Endodermal cell (in vitro differentiated cells): ENCODE data around the gene RGS5. TPM values are rescaled to one million over a fixed set of nuclear protein-coding genes. Genes with fewer than 3 reads are reported as not detected.

Source experiments
- DNase-seq: peaks from one replicate; pipeline ENCODE4 v3.0.0-alpha.2; 2017
- H3K27ac ChIP-seq: 2 replicates; pipeline ENCODE4 v1.5.1; 2013; ENCODE audit warnings: mild to moderate bottlenecking, low read depth, low read length, moderate library complexity
- H3K27me3 ChIP-seq: 2 replicates; pipeline ENCODE4 v1.6.1; 2013; ENCODE audit warnings: mild to moderate bottlenecking, low read length, moderate library complexity; ENCODE audit not compliant: insufficient read depth, control insufficient read depth, poor library complexity, severe bottlenecking
- H3K36me3 ChIP-seq: 2 replicates; pipeline ENCODE4 v1.7.0; 2013; ENCODE audit warnings: mild to moderate bottlenecking, low read length, moderate library complexity; ENCODE audit not compliant: control insufficient read depth, insufficient read depth
- H3K4me1 ChIP-seq: one replicate; pipeline ENCODE4 v1.7.0; 2013; ENCODE audit warnings: low read length; ENCODE audit not compliant: control insufficient read depth, insufficient read depth
- H3K4me3 ChIP-seq: 2 replicates; pipeline ENCODE4 v1.5.1; 2013; ENCODE audit warnings: mild to moderate bottlenecking, low read length, moderate library complexity
- H3K9ac ChIP-seq: 2 replicates; pipeline ENCODE4 v1.6.1; 2013; ENCODE audit warnings: mild to moderate bottlenecking, low read length, moderate library complexity; ENCODE audit not compliant: poor library complexity, severe bottlenecking; ENCODE audit errors: extremely low read depth
- H3K9me3 ChIP-seq: 2 replicates; pipeline ENCODE4 v1.6.1; 2013; ENCODE audit warnings: mild to moderate bottlenecking, low read length, moderate library complexity; ENCODE audit not compliant: control insufficient read depth
- H3K27ac Mint-ChIP-seq: 2 replicates; pipeline ENCODE4 v1.8.0; 2020; ENCODE audit warnings: mixed read lengths
- H3K27me3 Mint-ChIP-seq: 2 replicates; pipeline ENCODE4 v1.8.0; 2021; ENCODE audit warnings: mild to moderate bottlenecking, mixed read lengths; ENCODE audit not compliant: insufficient read depth
- H3K36me3 Mint-ChIP-seq: 2 replicates; pipeline ENCODE4 v1.8.0; 2020; ENCODE audit warnings: low read depth, mixed read lengths
- H3K4me1 Mint-ChIP-seq: 2 replicates; pipeline ENCODE4 v1.8.0; 2020; ENCODE audit warnings: mixed read lengths
- H3K4me3 Mint-ChIP-seq: 2 replicates; pipeline ENCODE4 v1.8.0; 2020; ENCODE audit warnings: mild to moderate bottlenecking, moderate library complexity, mixed read lengths
- H3K9me3 Mint-ChIP-seq: 2 replicates; pipeline ENCODE4 v1.8.0; 2020; ENCODE audit warnings: mild to moderate bottlenecking, mixed read lengths
- CTCF ChIP-seq: fragments of 200-600 bp; sonication (generic); conservative IDR thresholded peaks from 2 replicates; pipeline ENCODE4 v1.5.0; 2021; ENCODE audit warnings: antibody characterized with exemption, mild to moderate bottlenecking
- WGBS, 2 experiments: methylation state at CpG; one replicate each; pipeline versions ENCODE4 v1.1.5 to v1.1.7; 2013; ENCODE audit warnings: missing lambda C conversion rate in 2 of 2, mixed read lengths in 1 of 2; ENCODE audit not compliant: insufficient coverage in 1 of 2, insufficient read length in 1 of 2; 5-methylcytosine and 5-hydroxymethylcytosine counted together
- total RNA-seq, 2 donors: library from RNA; stranded (reverse); fragmentation: NEBNext Ultra II Directional in 1 of 2; extraction: Animal tissue kit (Norgen Biotek cat#: 25700) in 1 of 2; gene quantifications; 2 replicates in 1 of 2; 3 replicates in 1 of 2; pipeline ENCODE4 v1.2.1, GENCODE V29; 2021

The RGS5 gene
- total RNA-seq, 2 donors from 2014 or later: 48.4 to 88.9 TPM

GRCh38 chr1:163211667-163212066 lies 9.0 kb upstream of the RGS5 start:
- no peak overlapping the region for H3K27ac Mint-ChIP-seq
- Histone ChIP-seq H3K27ac (no peak overlapping the region), H3K36me3 (no peaks in the 10 kb centered on the region), H3K9me3 (no peaks in the 10 kb centered on the region), H3K9ac (no peak overlapping the region), H3K27me3 (no peaks in the 10 kb centered on the region), H3K4me1 (peaks cover 8% of the 10 kb centered on the region), H3K4me3 (no peak overlapping the region)
- peaks cover 5% of the 10 kb centered on the region for H3K27me3 Mint-ChIP-seq
- no peaks in the 10 kb centered on the region for H3K36me3 Mint-ChIP-seq
- 83 to 98% methylated on average over 1 to 2 of the region's 2 CpGs for WGBS, 2 experiments
- DNase-seq: no peak
- TF ChIP-seq CTCF: no peak
- peaks cover 12% of the 10 kb centered on the region for H3K4me1 Mint-ChIP-seq
- H3K4me3 Mint-ChIP-seq: no peak overlapping the region
- no peaks in the 10 kb centered on the region for H3K9me3 Mint-ChIP-seq

GRCh38 chr1:163205513-163205912 lies 2.8 kb upstream of the RGS5 start:
- Histone ChIP-seq H3K27ac (no peak overlapping the region), H3K27me3 (no peaks in the 10 kb centered on the region), H3K9me3 (no peaks in the 10 kb centered on the region), H3K9ac (no peak overlapping the region), H3K4me1 (peaks cover 4% of the 10 kb centered on the region), H3K4me3 (no peak overlapping the region), H3K36me3 (no peaks in the 10 kb centered on the region)
- Mint-ChIP-seq H3K4me1 (peaks cover 33% of the 10 kb centered on the region), H3K9me3 (no peaks in the 10 kb centered on the region), H3K36me3 (no peaks in the 10 kb centered on the region), H3K27ac (no peak overlapping the region), H3K4me3 (no peak overlapping the region), H3K27me3 (no peaks in the 10 kb centered on the region)
- no peak for TF ChIP-seq CTCF
- no peak for DNase-seq

- no peak overlapping the region for H3K4me3 Mint-ChIP-seq
- peak overlapping the region; percentile 12 for H3K27ac ChIP-seq
- H3K4me3 ChIP-seq: no peak overlapping the region
Measured at GRCh38 chr1:163203561-163203960, 845 bp upstream of the RGS5 start.

More at GRCh38 chr1:163203561-163203960, 845 bp upstream of the RGS5 start:
- Mint-ChIP-seq H3K27me3 (no peaks in the 10 kb centered on the region), H3K4me1 (peaks cover 35% of the 10 kb centered on the region), H3K9me3 (no peaks in the 10 kb centered on the region), H3K27ac (peak overlapping the region; percentile 80), H3K36me3 (no peaks in the 10 kb centered on the region)
- Histone ChIP-seq H3K36me3 (no peaks in the 10 kb centered on the region), H3K9ac (no peak overlapping the region), H3K27me3 (no peaks in the 10 kb centered on the region), H3K9me3 (no peaks in the 10 kb centered on the region), H3K4me1 (peaks cover 4% of the 10 kb centered on the region)
- 72% methylated on average over 1 of the region's 1 CpG; no CpG with 5 or more reads in 1 of the 2 experiments for WGBS, 2 experiments
- no peak for DNase-seq
- TF ChIP-seq CTCF: no peak
